ENCODE measurements around the gene SOX8.

DNA sequence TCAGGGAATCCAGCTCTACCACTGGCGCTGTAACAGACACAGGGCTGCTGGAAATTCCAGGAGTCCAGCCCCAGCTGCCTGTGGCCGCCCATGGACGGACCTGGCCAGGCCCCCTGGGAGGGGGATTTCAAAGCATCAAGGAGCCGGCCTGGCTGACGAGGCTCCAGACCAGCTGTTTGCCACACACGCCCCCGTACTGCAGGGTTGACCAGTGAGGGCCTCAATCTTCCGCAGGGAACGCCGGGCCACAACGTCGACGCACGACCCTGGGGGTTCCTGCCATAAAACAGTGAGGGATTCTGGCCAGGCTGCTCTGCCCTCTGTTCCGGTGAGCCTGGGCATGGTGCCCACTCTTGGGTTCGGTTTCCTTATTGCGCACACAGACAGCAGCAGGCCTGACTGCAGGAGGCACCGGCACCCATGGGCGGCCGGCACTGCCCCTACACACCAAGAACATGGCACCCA lies 14.5 kb upstream of the SOX8 start:
- no peak for TF ChIP-seq POLR2A (IDR thresholded peaks at IDR 0.05)
- TF ChIP-seq CTCF (IDR thresholded peaks at IDR 0.05), result no peak

Data from lower leg skin (tissue), 3 donors.